Fibroblast of skin of abdomen (primary cell): ENCODE results near the gene DMD.
"Not testable (repeated sequence)": the region's sequence is repeated elsewhere in the genome, so short reads cannot be mapped to it uniquely, and the experiment has no call there.

Experiments used
- DNase-seq: peaks from one replicate; pipeline ENCODE4 v3.0.0-alpha.2; 2013

Gene DMD

DNA sequence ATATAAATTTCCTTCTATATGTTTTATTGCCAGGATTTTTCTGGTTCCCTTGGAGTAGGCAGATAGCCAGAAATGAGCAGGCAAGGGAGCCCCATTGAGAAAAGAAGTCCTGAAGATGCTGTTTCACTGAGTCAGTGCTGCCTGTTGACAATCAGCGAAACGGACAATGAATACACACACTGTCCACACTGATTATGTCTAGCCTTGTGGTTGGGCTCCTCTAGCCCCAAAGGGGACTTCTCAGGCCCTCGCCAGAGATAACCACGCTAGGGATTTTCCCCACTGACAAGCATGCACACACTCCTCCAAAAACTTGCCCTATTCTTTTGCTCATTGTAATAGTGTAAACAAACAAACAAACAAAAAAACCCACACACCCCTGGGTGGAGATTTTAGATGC is 369.3 kb downstream of the DMD start:
- no peak for DNase-seq

DNA sequence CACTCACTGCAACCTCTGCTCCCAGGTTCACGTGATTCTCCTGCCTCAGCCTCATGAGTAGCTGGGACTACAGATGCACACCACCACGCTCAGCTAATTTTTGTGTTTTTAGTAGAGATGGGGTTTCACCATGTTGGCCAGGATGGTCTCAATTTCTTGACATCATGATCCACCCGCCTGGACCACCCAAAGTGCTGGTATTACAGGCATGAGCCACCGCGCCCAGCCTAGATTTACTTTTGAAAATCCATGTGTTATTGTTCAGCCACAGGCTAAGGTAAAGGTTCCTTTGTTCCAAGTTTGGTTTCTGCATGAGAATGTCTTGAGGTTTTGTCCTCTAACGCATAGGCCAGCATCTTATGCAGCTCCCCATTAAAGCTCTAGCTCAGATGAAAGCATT is 371.6 kb downstream of the DMD start:
- no peak for DNase-seq

- no peak for DNase-seq
Measured at GRCh38 chrX:32825009-32825408, 386.3 kb downstream of the DMD start.

DNA sequence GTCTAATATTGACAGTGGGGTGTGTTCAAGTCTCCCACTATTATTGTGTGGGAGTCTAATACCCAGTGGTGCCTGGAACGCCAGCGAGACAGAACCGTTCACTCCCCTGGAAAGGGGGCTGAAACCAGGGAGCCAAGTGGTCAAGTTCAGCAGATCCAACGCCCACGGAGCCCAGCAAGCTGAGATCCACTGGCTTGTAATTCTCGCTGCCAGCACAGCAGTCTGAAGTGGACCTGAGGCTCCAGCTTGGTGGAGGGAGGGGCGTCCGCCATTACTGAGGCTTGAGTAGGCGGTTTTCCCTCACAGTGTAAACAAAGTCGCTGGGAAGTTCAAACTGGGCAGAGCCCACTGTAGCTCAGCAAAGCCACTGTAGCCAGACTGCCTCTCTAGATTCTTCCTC is 407.3 kb downstream of the DMD start:
- DNase-seq: no peak

DNA sequence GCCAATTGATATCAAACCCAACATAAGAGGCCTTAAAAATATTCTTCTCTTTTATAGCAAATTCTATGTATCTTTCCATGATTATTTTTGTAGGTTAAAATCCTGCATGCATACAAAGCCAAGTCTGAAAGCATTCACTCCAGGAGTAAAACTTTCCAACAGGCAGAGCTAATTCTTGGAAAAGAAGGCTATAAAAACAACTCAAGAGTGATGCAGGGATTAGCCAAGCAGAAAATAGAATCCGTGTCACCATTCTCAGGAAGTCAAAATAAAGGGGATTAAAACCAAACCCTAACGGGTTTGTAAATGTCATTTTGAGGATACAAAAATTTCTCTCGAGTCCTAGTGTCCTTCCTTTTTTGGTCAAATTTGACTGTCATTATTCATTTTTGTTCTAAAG is 412.4 kb downstream of the DMD start:
- DNase-seq: no peak

DNA sequence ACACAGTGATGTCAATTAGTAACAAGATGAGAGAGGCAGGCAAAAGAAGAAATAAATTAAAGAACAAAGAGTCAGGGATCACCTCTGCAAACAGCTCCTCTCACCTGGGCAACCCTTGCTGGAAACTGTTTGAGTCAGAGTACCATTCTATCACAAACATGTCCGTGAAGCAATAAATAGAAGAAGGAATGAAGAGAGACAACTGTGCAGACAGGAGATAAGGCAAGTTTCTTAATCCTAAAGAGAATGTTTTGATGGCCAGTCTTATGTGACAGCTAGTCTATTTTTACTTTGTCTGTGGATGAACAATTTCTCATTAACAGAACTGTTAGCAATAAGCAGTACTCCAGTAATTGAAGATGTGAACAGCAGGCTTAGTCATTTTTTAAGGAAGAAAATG is 422.4 kb downstream of the DMD start:
- no peak for DNase-seq

- no peak for DNase-seq
Measured at GRCh38 chrX:32780109-32780508, 431.2 kb downstream of the DMD start.

DNA sequence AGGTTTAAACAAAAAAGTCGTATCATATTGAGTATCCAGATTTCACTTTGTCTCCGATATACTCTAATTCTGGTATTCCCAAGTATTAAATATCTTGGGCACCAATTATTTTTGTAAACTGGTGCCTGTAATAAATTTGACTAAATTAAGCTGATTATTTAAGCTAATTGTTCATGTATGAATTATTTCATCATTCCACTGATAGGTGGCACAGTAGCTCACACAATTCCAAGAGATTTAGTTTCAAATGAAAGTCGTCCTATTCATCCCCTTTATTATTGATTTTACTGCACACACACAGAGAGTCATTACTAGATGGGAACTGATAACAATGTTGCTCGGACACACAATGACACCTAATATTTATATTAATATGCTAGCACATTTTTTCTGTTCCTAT is 432.4 kb downstream of the DMD start:
- DNase-seq: no peak

GRCh38 chrX:32774966-32775365 is 436.4 kb downstream of the DMD start:
- no peak for DNase-seq

DNA sequence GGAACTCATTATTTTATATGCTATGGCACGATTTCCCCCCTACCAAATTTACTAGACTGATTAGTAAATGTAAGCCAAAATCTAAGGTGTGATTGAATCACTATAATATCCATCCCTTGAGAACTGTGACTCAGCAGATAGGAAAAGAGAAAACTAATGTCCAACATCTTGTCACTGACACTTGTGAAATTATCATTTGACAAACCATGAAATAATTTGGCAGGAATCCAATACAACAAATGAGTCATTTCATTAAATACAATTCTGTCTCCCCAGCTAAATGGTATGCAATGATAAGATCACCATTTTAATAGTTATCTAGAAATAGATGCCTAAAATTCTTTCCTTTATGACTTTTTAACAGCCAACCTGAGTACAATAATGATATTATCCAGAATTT is 462.3 kb downstream of the DMD start:
- DNase-seq: no peak

GRCh38 chrX:32745323-32745722 is 466.0 kb downstream of the DMD start:
- DNase-seq: no peak

DNA sequence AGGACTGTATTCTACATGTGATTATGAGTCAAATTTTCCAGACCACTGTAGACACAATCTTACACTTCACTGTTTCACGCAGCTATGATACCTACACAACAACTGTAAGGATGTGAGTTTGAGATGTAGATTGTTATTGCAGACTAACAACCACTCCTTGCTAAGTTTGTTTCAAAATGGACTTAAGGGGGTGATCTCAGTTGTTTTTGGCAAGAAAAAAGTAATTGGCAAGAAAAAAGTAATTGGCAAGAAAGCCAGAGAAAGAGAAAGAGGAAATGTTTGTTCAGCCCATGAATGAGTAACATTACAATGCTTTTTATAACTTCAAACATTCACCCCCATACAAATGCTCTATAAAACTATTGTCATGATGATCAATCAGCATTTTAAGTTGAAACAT is 466.4 kb downstream of the DMD start:
- DNase-seq: no peak

- DNase-seq: no peak
Measured at GRCh38 chrX:32741910-32742309, 469.4 kb downstream of the DMD start.

GRCh38 chrX:32708542-32708941 is 502.8 kb downstream of the DMD start:
- DNase-seq: no peak

- DNase-seq: not testable (repeated sequence)
Measured at GRCh38 chrX:32705385-32705784, 506.0 kb downstream of the DMD start.

DNA sequence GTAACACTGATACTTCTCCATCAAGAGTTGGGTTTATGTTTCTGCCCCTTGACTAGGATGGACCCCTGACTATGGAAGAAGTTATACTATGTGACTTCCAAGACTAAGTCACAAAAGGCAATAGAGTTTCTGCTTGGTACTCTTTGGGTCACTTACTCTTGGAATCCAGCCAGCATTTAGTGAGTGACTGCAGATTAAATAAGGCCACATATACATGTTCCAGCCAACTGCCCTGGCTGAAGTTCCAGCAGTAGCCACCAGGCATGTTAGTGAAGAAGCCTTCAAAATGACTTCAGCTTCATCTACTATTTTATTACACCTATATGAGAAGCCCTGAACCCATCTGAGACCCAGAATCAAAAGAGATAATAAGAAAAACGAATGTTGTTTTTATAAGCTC is 524.0 kb downstream of the DMD start:
- DNase-seq: no peak

- DNase-seq: no peak
Measured at GRCh38 chrX:32678487-32678886, 532.9 kb downstream of the DMD start.

DNA sequence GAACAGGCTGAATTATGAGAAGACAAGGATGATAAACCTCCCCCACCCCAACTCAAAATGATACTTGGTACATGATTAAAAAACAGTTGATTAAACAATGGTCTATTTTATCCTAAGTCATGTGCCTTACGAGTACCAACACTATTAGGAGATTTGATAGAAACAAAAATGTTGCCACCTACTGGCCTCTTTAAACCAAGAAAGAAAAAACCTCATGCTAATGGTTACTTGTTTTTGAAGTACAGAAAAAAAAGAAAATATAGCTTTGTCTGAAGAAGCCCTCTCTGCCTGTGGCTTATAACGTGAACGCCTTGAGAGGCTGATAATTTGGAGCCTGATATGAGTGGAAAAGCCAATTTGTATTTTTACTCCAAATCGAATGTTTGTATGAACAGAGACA is 538.2 kb downstream of the DMD start:
- DNase-seq: no peak

GRCh38 chrX:32662516-32662915 is 548.8 kb downstream of the DMD start:
- no peak for DNase-seq

GRCh38 chrX:32644476-32645245 is 566.7 kb downstream of the DMD start:
- no peak for DNase-seq

- no peak for DNase-seq
Measured at GRCh38 chrX:32642283-32642682, 569.1 kb downstream of the DMD start.

DNA sequence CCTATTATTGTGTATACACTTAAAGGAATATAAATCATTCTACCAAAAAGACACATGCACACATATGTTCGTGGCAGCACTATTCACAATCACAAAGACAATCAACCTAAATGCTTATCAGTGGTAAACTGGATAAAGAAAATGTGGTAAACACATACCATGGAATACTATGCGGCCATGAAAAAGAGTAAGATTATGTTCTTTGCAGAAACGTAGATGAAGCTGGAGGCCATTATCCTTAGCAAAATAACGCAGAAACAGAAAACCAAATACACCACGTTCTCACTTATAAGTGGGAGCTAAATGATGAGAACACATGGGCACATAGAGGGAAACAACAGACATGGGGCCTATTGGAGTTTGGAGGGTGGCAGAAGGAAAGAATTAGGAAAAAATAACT is 593.2 kb downstream of the DMD start:
- DNase-seq: no peak

GRCh38 chrX:32614707-32615106 is 596.6 kb downstream of the DMD start:
- DNase-seq: no peak

DNA sequence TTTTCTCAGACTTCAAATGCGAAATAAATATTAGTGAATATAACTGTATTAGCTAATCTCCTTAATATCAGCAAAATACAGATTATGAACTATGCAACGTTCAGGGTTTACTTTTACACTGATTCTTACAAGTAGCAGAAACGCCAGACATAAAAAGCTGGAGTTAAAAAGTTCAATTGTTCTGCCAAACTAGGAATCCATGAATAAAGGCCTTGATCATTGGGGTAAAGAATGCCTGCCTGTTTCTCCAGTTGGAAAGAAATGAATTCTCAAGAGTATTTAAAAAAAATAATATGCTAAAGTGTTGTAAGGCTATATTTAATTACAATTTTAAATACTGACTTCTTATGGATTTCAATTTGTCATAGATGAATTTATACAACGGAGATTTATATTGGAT is 612.2 kb downstream of the DMD start:
- no peak for DNase-seq

DNA sequence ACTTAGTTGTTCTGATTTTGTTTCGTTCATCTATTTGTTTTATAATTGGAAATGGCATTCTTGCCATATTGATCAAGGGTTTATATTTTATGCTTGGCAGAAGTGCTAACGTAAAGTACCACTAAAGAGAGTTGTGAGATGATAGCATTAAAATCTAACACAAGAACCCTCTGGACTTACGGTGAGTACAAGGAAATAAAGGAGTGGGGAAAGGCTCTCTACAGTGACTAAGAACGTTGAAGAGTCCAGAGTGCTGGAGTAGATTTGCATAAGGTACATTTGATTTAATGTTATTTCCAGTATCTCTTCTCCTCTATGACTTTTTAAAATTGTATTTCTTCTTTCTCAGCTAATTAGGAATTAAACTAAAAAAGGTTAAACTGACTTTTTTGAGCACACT is 612.6 kb downstream of the DMD start:
- no peak for DNase-seq
